ENCODE results near the gene MTX1. TPM values are rescaled to one million over a fixed set of nuclear protein-coding genes. Genes with fewer than 3 reads are reported as not detected.

Gene MTX1
- total and polyA plus RNA-seq, 9 of the 15 experiments (the other 6 are each of a cell fraction or from before 2014, with no cell fraction given), result 29.1 to 98.4 (median 66.9) TPM

DNA sequence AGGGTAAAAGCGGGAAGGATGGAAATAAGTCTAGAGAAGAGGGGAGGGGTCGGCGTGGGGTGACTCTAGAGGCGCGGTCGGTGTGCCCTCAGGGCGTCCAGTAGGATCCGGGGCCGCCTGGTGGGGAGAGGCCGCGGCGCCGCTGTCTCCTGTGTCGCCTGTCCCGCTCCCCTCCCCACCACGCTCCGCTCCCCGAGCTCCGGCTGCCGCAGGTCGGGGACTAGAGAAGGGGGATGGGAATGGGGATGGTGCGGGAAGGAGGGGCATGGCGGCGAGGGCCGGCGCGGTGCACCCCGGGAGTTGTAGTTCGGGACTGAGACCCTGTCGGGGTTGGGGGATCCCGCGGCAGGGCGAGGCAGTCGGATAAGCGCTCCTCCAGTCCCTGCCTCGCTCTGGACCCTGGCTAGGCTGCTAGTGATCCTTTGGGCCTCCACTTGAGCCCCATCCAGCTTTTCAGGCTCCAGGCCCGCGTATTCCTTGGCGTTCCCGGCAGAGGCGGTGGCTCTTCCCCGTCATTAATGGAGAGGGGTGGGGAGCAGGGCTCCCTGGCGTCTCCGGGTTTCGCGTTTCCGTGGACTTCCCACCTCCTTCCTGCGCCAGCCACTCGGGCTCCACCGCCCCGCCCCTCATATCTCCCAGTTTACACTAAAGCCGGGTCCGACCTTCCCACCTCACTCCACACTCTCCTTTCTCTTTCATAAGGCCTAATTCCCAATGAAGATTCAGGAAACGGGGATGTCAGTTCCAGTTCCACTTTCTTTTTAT is 46.9 kb downstream of the MTX1 start, which contains the start of gene ENTREP3 (continued):
- TF ChIP-seq KLF1 (tag; IDR thresholded peaks at IDR 0.05) (no peak), GABPA (tag; conservative IDR thresholded peaks at IDR 0.05; ENCODE audit: low read depth) (peak; percentile 63), ZNF354B (CRISPR knock-in tag; IDR thresholded peaks at IDR 0.05) (no peak), TAF1 (IDR thresholded peaks at IDR 0.05; ENCODE audit: control insufficient read depth, extremely low read depth, insufficient read depth, low read length, severe bottlenecking) (peak; percentile 56), RB1 (IDR thresholded peaks at IDR 0.05; ENCODE audit: low read depth) (peak; percentile 65; the same call in 1 of the 2 replicates), ZNF561 (CRISPR knock-in tag; conservative IDR thresholded peaks at IDR 0.05) (no peak), HDAC6 (IDR thresholded peaks at IDR 0.05; ENCODE audit: low read depth, low read length) (no peak), POLR2G (IDR thresholded peaks at IDR 0.05; ENCODE audit: low read depth, low read length) (peak; percentile 88), KHSRP (IDR thresholded peaks at IDR 0.05) (no peak)
- TF ChIP-seq, protein P1, sequence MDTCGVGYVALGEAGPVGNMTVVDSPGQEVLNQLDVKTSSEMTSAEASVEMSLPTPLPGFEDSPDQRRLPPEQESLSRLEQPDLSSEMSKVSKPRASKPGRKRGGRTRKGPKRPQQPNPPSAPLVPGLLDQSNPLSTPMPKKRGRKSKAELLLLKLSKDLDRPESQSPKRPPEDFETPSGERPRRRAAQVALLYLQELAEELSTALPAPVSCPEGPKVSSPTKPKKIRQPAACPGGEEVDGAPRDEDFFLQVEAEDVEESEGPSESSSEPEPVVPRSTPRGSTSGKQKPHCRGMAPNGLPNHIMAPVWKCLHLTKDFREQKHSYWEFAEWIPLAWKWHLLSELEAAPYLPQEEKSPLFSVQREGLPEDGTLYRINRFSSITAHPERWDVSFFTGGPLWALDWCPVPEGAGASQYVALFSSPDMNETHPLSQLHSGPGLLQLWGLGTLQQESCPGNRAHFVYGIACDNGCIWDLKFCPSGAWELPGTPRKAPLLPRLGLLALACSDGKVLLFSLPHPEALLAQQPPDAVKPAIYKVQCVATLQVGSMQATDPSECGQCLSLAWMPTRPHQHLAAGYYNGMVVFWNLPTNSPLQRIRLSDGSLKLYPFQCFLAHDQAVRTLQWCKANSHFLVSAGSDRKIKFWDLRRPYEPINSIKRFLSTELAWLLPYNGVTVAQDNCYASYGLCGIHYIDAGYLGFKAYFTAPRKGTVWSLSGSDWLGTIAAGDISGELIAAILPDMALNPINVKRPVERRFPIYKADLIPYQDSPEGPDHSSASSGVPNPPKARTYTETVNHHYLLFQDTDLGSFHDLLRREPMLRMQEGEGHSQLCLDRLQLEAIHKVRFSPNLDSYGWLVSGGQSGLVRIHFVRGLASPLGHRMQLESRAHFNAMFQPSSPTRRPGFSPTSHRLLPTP (IDR thresholded peaks at IDR 0.05; ENCODE audit: borderline replicate concordance, extremely low read depth, insufficient read length), result no peak
- TF ChIP-seq, protein P2, sequence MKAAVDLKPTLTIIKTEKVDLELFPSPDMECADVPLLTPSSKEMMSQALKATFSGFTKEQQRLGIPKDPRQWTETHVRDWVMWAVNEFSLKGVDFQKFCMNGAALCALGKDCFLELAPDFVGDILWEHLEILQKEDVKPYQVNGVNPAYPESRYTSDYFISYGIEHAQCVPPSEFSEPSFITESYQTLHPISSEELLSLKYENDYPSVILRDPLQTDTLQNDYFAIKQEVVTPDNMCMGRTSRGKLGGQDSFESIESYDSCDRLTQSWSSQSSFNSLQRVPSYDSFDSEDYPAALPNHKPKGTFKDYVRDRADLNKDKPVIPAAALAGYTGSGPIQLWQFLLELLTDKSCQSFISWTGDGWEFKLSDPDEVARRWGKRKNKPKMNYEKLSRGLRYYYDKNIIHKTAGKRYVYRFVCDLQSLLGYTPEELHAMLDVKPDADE (conservative IDR thresholded peaks at IDR 0.05; ENCODE audit: control insufficient read depth, low read depth, low read length), result peak; percentile 96
- TF ChIP-seq, protein P3, sequence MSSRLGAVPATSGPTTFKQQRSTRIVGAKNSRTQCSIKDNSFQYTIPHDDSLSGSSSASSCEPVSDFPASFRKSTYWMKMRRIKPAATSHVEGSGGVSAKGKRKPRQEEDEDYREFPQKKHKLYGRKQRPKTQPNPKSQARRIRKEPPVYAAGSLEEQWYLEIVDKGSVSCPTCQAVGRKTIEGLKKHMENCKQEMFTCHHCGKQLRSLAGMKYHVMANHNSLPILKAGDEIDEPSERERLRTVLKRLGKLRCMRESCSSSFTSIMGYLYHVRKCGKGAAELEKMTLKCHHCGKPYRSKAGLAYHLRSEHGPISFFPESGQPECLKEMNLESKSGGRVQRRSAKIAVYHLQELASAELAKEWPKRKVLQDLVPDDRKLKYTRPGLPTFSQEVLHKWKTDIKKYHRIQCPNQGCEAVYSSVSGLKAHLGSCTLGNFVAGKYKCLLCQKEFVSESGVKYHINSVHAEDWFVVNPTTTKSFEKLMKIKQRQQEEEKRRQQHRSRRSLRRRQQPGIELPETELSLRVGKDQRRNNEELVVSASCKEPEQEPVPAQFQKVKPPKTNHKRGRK (tag; IDR thresholded peaks at IDR 0.05), result no peak
- TF ChIP-seq, protein P4, sequence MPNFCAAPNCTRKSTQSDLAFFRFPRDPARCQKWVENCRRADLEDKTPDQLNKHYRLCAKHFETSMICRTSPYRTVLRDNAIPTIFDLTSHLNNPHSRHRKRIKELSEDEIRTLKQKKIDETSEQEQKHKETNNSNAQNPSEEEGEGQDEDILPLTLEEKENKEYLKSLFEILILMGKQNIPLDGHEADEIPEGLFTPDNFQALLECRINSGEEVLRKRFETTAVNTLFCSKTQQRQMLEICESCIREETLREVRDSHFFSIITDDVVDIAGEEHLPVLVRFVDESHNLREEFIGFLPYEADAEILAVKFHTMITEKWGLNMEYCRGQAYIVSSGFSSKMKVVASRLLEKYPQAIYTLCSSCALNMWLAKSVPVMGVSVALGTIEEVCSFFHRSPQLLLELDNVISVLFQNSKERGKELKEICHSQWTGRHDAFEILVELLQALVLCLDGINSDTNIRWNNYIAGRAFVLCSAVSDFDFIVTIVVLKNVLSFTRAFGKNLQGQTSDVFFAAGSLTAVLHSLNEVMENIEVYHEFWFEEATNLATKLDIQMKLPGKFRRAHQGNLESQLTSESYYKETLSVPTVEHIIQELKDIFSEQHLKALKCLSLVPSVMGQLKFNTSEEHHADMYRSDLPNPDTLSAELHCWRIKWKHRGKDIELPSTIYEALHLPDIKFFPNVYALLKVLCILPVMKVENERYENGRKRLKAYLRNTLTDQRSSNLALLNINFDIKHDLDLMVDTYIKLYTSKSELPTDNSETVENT (CRISPR knock-in tag; IDR thresholded peaks at IDR 0.05), result no peak; the same call in 1 of the 2 replicates

Measured in K562 (cell line).